Neural crest cell (in vitro differentiated cells): Measurements from ENCODE around the gene SPATS1. TPM values are rescaled to one million over a fixed set of nuclear protein-coding genes. Genes with fewer than 3 reads are reported as not detected.
"Not testable (repeated sequence)": the region's sequence is repeated elsewhere in the genome, so short reads cannot be mapped to it uniquely, and the experiment has no call there.

ENCODE experiments used
- DNase-seq: peaks from one replicate; pipeline ENCODE4 v3.0.0; 2021; ENCODE audit warnings: low read depth, mixed read lengths, low spot score
- H3K27ac Mint-ChIP-seq: one replicate; pipeline ENCODE4 v1.8.0; 2021; ENCODE audit warnings: mild to moderate bottlenecking, mixed read lengths; ENCODE audit not compliant: unreplicated experiment
- H3K27me3 Mint-ChIP-seq: 2 replicates; pipeline ENCODE4 v1.8.0; 2021; ENCODE audit warnings: low read depth, mild to moderate bottlenecking, mixed read lengths
- H3K36me3 Mint-ChIP-seq: 2 replicates; pipeline ENCODE4 v1.8.0; 2021; ENCODE audit warnings: low read depth, mild to moderate bottlenecking, mixed read lengths
- H3K4me1 Mint-ChIP-seq: 2 replicates; pipeline ENCODE4 v1.8.0; 2021; ENCODE audit warnings: mixed read lengths
- H3K4me3 Mint-ChIP-seq: one replicate; pipeline ENCODE4 v1.8.0; 2021; ENCODE audit warnings: mild to moderate bottlenecking, mixed read lengths
- H3K9me3 Mint-ChIP-seq: 2 replicates; pipeline ENCODE4 v1.8.0; 2021; ENCODE audit warnings: mixed read lengths
- CTCF ChIP-seq: fragments of 200-600 bp; sonication (generic); conservative IDR thresholded peaks from 2 replicates; pipeline ENCODE4 v1.5.0; 2021; ENCODE audit warnings: antibody characterized with exemption, mild to moderate bottlenecking
- total RNA-seq: library from RNA; stranded (reverse); gene quantifications from 2 replicates; pipeline ENCODE4 v1.2.1, GENCODE V29; 2021

Gene SPATS1
- total RNA-seq, 1 donor from 2014 or later: not detected

- H3K4me3 Mint-ChIP-seq: peak within 1 kb of the TSS; percentile 99
- peak within 1 kb of the TSS; percentile 96 for H3K27ac Mint-ChIP-seq
- peaks cover 15% of the 10 kb centered on the region for H3K4me1 Mint-ChIP-seq
- H3K36me3 Mint-ChIP-seq: peaks cover 12% of the 10 kb centered on the region
- peaks cover 21% of the 10 kb centered on the region for H3K27me3 Mint-ChIP-seq
- peak; percentile 98 for DNase-seq
- H3K9me3 Mint-ChIP-seq: no peaks in the 10 kb centered on the region
- peak; percentile 99 for TF ChIP-seq CTCF
These were observed 29.3 kb upstream of the SPATS1 start, which contains the start of gene AARS2 for GRCh38 chr6:44312901-44313788. AARS2 (minus strand) TSS chr6:44313347; CDS start chr6:44313323, 24 bp downstream.

- H3K36me3 Mint-ChIP-seq, H3K27ac Mint-ChIP-seq, H3K9me3 Mint-ChIP-seq, DNase-seq: not testable (repeated sequence)
- peaks cover 15% of the 10 kb centered on the region for H3K4me1 Mint-ChIP-seq
- peaks cover 36% of the 10 kb centered on the region for H3K27me3 Mint-ChIP-seq
- H3K4me3 Mint-ChIP-seq: peak overlapping the region; percentile 99
These were observed 27.8 kb upstream of the SPATS1 start for GRCh38 chr6:44314657-44315056.

- Mint-ChIP-seq H3K27ac (no peak overlapping the region), H3K4me3 (peak overlapping the region; percentile 41), H3K36me3 (no peaks in the 10 kb centered on the region), H3K4me1 (peaks cover 15% of the 10 kb centered on the region), H3K27me3 (peaks cover 44% of the 10 kb centered on the region), H3K9me3 (no peaks in the 10 kb centered on the region)
- TF ChIP-seq CTCF: no peak
- no peak for DNase-seq
These were observed 26.9 kb upstream of the SPATS1 start for GRCh38 chr6:44315516-44315915.

GRCh38 chr6:44315951-44316350 lies 26.5 kb upstream of the SPATS1 start:
- no peak for TF ChIP-seq CTCF
- peaks cover 15% of the 10 kb centered on the region for H3K4me1 Mint-ChIP-seq
- DNase-seq: no peak
- H3K4me3 Mint-ChIP-seq: peak overlapping the region; percentile 41
- no peaks in the 10 kb centered on the region for H3K9me3 Mint-ChIP-seq
- H3K36me3 Mint-ChIP-seq: no peaks in the 10 kb centered on the region
- peaks cover 48% of the 10 kb centered on the region for H3K27me3 Mint-ChIP-seq
- no peak overlapping the region for H3K27ac Mint-ChIP-seq

- peaks cover 52% of the 10 kb centered on the region for H3K27me3 Mint-ChIP-seq
- H3K27ac Mint-ChIP-seq: no peak overlapping the region
These were observed 26.0 kb upstream of the SPATS1 start for GRCh38 chr6:44316481-44316880.

GRCh38 chr6:44317136-44317631 lies 25.3 kb upstream of the SPATS1 start:
- not testable (repeated sequence) for DNase-seq, H3K4me1 Mint-ChIP-seq, H3K4me3 Mint-ChIP-seq, H3K9me3 Mint-ChIP-seq, H3K27ac Mint-ChIP-seq, H3K36me3 Mint-ChIP-seq
- peaks cover 53% of the 10 kb centered on the region for H3K27me3 Mint-ChIP-seq

More at GRCh38 chr6:44316481-44316880, 26.0 kb upstream of the SPATS1 start:
- H3K4me1 Mint-ChIP-seq: peaks cover 15% of the 10 kb centered on the region
- TF ChIP-seq CTCF: no peak
- no peak overlapping the region for H3K4me3 Mint-ChIP-seq
- no peaks in the 10 kb centered on the region for H3K9me3 Mint-ChIP-seq
- no peaks in the 10 kb centered on the region for H3K36me3 Mint-ChIP-seq
- DNase-seq: no peak
